A549 treated with ZK216348 at 1 μM for 4 hours (cell line): ENCODE data around the gene KIF5A. TPM values are rescaled to one million over a fixed set of nuclear protein-coding genes. Genes with fewer than 3 reads are reported as not detected.

Experiments
- total RNA-seq: library from RNA; stranded (reverse); fragments of 200-300 nt; extraction: Qiagen RNA extraction; gene quantifications from 5 replicates; pipeline ENCODE4 v1.2.3, GENCODE V29; 2022; ENCODE audit warnings: low read depth

The KIF5A gene
- total RNA-seq = 0.18 to 0.26 TPM (median 0.21 TPM) in 5 replicates

GRCh38 chr12:57549909-57550640, at the start of gene KIF5A:
KIF5A (plus strand) TSS chr12:57550044; CDS start chr12:57550272, 228 bp downstream.

DNA sequence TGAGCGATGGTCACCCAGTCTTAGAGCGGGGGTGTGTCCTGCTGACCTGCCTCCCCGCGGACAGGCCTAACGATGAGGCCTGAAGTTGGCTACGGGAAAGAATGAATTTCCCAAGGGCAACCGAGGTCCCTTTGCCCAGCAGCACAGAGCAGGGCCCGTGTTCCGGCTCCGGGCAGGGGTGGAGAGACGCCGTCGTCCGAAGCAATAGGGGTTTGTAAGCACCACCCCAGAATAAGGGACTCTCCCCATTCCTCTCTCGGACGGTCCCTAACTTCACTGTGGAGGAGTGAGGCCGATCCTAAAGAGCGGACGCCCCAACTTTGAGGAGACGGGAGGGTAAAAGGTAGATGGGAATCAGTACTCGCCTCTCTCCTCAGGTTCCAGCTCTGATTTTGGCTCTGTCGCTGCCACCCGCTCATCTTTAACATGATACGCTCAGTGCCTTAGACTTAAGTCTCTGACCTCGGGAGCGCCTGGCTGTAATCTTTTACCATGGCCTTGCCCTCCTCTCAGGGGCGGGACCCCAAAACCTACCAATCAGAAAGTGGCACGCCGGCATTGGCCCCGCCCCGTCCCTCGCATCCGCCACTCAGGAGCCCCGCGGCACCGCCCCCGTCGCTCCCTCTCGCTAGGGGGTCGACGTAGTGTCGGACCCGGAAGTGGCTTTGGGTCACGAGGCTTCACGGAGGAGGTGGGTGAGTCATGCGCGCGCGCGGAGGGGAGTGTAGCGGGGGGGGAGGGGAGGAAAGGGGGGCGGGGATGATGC, 29.6 kb upstream of the KIF5A start, which contains the start of gene DDIT3:
TSS of gene DDIT3 (minus strand) at position 462 of the 766 bp plus-strand sequence. CDS start 3,108 bp downstream, outside the sequence.

DNA sequence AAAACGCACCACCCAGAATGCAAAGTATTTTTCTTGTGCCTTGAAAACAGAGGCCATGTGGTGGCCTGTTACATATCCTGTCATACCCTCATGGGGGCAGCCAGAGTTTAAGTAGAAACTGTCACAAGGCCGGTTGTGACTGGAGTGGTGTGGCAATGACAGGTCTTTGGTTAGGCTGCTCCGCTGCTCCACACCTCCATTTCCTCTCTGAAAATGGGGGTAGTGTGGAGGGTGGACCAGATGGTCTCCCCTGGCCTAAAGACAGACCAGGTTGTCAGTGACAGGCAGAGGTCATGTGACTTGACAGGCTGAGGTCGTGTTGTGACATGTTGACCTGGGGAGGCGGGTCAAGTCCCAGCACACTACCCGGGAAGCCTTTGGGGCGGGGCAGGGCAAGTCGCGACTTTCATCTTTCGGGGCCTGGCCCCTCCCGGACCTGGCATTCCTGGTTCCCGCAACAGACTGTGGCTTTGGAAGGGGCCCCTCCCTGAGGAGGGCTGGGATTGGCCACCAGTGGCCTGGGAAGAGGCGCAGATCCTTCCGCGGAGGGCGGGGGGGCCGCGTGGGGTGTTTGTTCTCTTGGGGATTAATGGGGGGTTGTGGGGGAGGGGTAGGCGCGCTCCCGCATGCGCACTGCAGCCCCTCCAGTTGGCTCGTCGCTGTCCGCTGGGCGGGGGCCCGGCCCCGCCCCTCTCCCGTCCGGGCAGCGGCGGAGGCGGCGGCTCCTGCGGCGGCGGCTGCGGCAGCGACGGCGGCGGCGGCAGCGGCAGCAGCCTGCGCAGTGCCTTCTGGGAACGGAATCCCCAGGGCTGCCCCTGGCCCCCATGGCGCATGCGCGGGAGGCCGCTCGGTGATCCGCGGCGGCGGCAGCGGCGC, 27.6 kb upstream of the KIF5A start, which contains the start of gene MBD6:
TSS of gene MBD6 (plus strand) at position 814 of the 876 bp plus-strand sequence. CDS start 1,480 bp downstream, outside the sequence.

GRCh38 chr12:57546438-57547287, 3.2 kb upstream of the KIF5A start, which contains the start of gene DCTN2:
DCTN2 (minus strand) TSS chr12:57547192; CDS start chr12:57547063, 129 bp downstream.

GRCh38 chr12:57590864-57591781, 41.3 kb downstream of the KIF5A start, which contains the start of gene PIP4K2C:
PIP4K2C (plus strand) TSS chr12:57591192; CDS start chr12:57591290, 98 bp downstream.

DNA sequence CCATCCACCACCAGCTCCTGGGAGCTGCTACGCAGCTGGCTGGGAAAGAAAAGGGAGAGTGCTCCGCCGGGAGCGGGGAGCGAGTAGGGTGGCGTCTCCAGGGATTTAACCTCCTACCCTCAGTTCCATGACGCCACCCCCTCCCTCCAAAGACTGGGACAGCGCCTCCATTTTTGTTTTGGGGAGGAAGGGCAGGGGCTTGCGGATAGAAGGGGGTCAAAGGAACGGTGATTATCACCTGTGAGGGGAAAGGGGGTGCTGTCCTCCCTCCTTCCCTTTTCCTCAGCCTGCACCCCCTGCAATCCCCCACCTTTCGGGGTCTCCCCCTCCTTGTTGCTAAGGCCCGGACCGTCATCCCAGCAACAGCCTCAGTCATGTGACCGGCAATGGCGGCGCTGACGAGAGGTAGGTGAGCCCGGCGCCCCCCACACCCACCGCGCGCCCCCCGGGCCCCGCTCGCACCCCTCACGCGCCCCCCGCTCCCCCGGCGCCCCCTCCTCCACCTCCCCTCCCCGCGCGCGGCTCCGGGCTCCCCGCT, 54.7 kb downstream of the KIF5A start, which contains the start of gene DTX3:
TSS of gene DTX3 (plus strand) at position 371 of the 538 bp plus-strand sequence. CDS start 1,694 bp downstream, outside the sequence.

GRCh38 chr12:57611108-57611826, 61.4 kb downstream of the KIF5A start, which contains the start of gene ARHGEF25:
ARHGEF25 (plus strand) TSS chr12:57611435; CDS start chr12:57611895, 460 bp downstream.

GRCh38 chr12:57632958-57633840, 83.4 kb downstream of the KIF5A start, which contains the start of gene B4GALNT1:
B4GALNT1 (minus strand) TSS chr12:57633201; CDS start chr12:57632132, 1,069 bp downstream.

Other genes starting within 250 kb of the KIF5A start
- gene R3HDM2, start 119.0 kb upstream of the KIF5A start, total RNA-seq = 8.3 to 11.7 TPM (median 9.0 TPM) in 5 replicates
- 0.07 TPM in 1 of 5 replicates, not detected in the others for gene INHBC, start 115.3 kb upstream of the KIF5A start, total RNA-seq
- 0.07 to 0.11 TPM in 2 of 5 replicates, not detected in the others for gene INHBE, start 94.7 kb upstream of the KIF5A start, total RNA-seq
- gene GLI1, start 90.3 kb upstream of the KIF5A start, total RNA-seq = 3.9 to 8.8 TPM (median 7.3 TPM) in 5 replicates
- 0.53 to 1.2 TPM (median 0.91 TPM) in 4 of 5 replicates, not detected in the other for gene ARHGAP9, start 70.2 kb upstream of the KIF5A start, total RNA-seq
- gene MARS1, start 62.0 kb upstream of the KIF5A start, total RNA-seq = 126 to 186 TPM (median 138 TPM) in 5 replicates
- 28.7 to 36.1 TPM (median 31.0 TPM) in 5 replicates for gene DDIT3, start 29.5 kb upstream of the KIF5A start, total RNA-seq
- 15.4 to 28.9 TPM (median 27.5 TPM) in 5 replicates for gene MBD6, start 27.2 kb upstream of the KIF5A start, total RNA-seq
- gene DCTN2, start 2.9 kb upstream of the KIF5A start, total RNA-seq = 120 to 142 TPM (median 127 TPM) in 5 replicates
- 39.2 to 49.2 TPM (median 42.4 TPM) in 5 replicates for gene PIP4K2C, start 41.1 kb downstream of the KIF5A start, total RNA-seq
- gene DTX3, start 54.8 kb downstream of the KIF5A start, total RNA-seq = 13.4 to 21.3 TPM (median 18.7 TPM) in 5 replicates
- 4.1 to 7.7 TPM (median 6.0 TPM) in 5 replicates for gene ARHGEF25, start 61.4 kb downstream of the KIF5A start, total RNA-seq
- 27.2 to 51.6 TPM (median 49.2 TPM) in 5 replicates for gene B4GALNT1, start 83.2 kb downstream of the KIF5A start, total RNA-seq
- gene OS9, start 144.1 kb downstream of the KIF5A start, total RNA-seq = 109 to 127 TPM (median 117 TPM) in 5 replicates
- 0.08 to 0.48 TPM (median 0.12 TPM) in 5 replicates for gene AGAP2, start 188.7 kb downstream of the KIF5A start, total RNA-seq
- 14.4 to 21.6 TPM (median 17.4 TPM) in 5 replicates for gene TSPAN31, start 195.0 kb downstream of the KIF5A start, total RNA-seq
- gene CDK4, start 202.3 kb downstream of the KIF5A start, total RNA-seq = 212 to 278 TPM (median 234 TPM) in 5 replicates
- gene MARCHF9, start 205.1 kb downstream of the KIF5A start, total RNA-seq = 6.0 to 9.2 TPM (median 7.8 TPM) in 5 replicates
- gene CYP27B1, start 217.0 kb downstream of the KIF5A start, total RNA-seq = 0.86 to 4.5 TPM (median 2.7 TPM) in 5 replicates
- gene METTL1, start 222.1 kb downstream of the KIF5A start, total RNA-seq = 49.9 to 57.2 TPM (median 51.6 TPM) in 5 replicates
- gene EEF1AKMT3, start 222.6 kb downstream of the KIF5A start, total RNA-seq = 3.8 to 5.7 TPM (median 5.2 TPM) in 5 replicates
- gene TSFM, start 232.7 kb downstream of the KIF5A start, total RNA-seq = 67.7 to 78.2 TPM (median 72.3 TPM) in 5 replicates